ENCODE data around the gene AGBL4.

DNA sequence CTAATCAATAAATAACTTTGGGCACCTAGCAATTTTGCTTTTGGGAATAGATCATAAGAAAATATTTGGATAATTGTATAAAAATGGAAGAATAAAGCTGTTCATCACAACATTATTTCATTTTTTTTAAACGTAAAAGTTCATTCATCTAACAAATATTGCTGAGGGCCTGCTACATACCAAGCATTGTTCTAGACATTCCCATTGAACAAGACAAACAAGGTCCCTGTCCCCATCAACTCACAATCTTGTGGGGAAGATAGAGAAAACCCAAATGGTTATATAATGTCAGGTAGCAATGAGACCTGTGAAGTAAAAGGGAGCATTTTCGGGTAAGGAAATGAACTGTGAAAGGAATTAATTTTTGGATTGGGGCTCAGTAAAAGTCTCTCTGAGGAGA lies 1193.0 kb downstream of the AGBL4 start:
- TF ChIP-seq EP300 (IDR thresholded peaks at IDR 0.05), result no peak
- TF ChIP-seq, protein P1, sequence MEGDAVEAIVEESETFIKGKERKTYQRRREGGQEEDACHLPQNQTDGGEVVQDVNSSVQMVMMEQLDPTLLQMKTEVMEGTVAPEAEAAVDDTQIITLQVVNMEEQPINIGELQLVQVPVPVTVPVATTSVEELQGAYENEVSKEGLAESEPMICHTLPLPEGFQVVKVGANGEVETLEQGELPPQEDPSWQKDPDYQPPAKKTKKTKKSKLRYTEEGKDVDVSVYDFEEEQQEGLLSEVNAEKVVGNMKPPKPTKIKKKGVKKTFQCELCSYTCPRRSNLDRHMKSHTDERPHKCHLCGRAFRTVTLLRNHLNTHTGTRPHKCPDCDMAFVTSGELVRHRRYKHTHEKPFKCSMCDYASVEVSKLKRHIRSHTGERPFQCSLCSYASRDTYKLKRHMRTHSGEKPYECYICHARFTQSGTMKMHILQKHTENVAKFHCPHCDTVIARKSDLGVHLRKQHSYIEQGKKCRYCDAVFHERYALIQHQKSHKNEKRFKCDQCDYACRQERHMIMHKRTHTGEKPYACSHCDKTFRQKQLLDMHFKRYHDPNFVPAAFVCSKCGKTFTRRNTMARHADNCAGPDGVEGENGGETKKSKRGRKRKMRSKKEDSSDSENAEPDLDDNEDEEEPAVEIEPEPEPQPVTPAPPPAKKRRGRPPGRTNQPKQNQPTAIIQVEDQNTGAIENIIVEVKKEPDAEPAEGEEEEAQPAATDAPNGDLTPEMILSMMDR (IDR thresholded peaks at IDR 0.05), result no peak
- no peak for TF ChIP-seq POLR2A (IDR thresholded peaks at IDR 0.05)
